ENCODE results near the gene PTPRQ. TPM values are rescaled to one million over a fixed set of nuclear protein-coding genes. Genes with fewer than 3 reads are reported as not detected.

The PTPRQ gene
- polyA plus RNA-seq, 1 donor (not counting 4 experiments of a cell fraction or from before 2014, with no cell fraction given): 0.01 TPM

DNA sequence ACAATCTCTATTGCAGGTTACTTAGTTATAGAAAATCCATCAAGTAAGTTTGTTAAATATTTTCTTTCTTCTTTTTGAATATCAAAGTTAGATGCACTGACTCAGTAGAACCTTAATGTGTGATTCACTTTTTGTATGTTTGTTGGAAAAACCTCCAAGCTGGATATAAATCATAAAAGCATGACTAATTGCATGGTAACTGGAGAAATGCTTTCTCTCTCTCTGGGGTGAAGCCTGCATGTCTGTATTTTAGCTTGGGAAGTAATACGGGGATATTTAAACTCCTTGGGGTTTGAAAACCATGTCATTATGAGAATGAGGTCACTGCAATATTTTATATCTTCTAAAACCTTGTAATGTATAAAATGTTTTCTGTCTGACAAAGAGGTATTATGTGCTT lies 204.8 kb downstream of the PTPRQ start:
- Histone ChIP-seq H3K9me3 (ENCODE audit: control insufficient read depth, low read depth, low read length) (no peaks in the 10 kb centered on the region), H3K27ac (ENCODE audit: control insufficient read depth, insufficient read depth, low read length) (no peak overlapping the region), H3K36me3 (ENCODE audit: control insufficient read depth in 2 of 2, extremely low read depth in 1 of 2, insufficient read depth in 2 of 2, low read length in 2 of 2) (no peaks in the 10 kb centered on the region), H3K27me3 (ENCODE audit: control insufficient read depth, extremely low read depth, insufficient read depth, low read length) (no peaks in the 10 kb centered on the region), H4K20me1 (ENCODE audit: control insufficient read depth, extremely low read depth, insufficient read depth, low read length) (no peaks in the 10 kb centered on the region), H3K79me2 (ENCODE audit: control insufficient read depth, insufficient read depth, low read length) (no peaks in the 10 kb centered on the region), H2AFZ (ENCODE audit: control insufficient read depth, low read length) (no peak overlapping the region), H3K9ac (ENCODE audit: control insufficient read depth, extremely low read depth, insufficient read depth, low read length) (no peak overlapping the region), H3K4me1 (ENCODE audit: control insufficient read depth, extremely low read depth, insufficient read depth, low read length) (no peaks in the 10 kb centered on the region), H3K4me2 (ENCODE audit: control insufficient read depth, extremely low read depth, insufficient read depth, low read depth, low read length) (no peak overlapping the region), H3K9me1 (ENCODE audit: control insufficient read depth, extremely low read depth, insufficient read depth, low read length) (no peaks in the 10 kb centered on the region), H3K4me3 (ENCODE audit: control insufficient read depth in 2 of 3, extremely low read depth in 1 of 3, insufficient read depth in 2 of 3, low read depth in 1 of 3, low read length in 3 of 3) (no peak overlapping the region)
- no peak for DNase-seq (ENCODE audit: low read depth, low spot score)
- dilution Hi-C loops (cut with MboI; ENCODE audit: extremely low pct_ligation_motif_present, low sequenced_read_pairs): no loop called here
- no peak for TF ChIP-seq EZH2 (IDR thresholded peaks at IDR 0.05; ENCODE audit: low read length)
- TF ChIP-seq, protein P1, sequence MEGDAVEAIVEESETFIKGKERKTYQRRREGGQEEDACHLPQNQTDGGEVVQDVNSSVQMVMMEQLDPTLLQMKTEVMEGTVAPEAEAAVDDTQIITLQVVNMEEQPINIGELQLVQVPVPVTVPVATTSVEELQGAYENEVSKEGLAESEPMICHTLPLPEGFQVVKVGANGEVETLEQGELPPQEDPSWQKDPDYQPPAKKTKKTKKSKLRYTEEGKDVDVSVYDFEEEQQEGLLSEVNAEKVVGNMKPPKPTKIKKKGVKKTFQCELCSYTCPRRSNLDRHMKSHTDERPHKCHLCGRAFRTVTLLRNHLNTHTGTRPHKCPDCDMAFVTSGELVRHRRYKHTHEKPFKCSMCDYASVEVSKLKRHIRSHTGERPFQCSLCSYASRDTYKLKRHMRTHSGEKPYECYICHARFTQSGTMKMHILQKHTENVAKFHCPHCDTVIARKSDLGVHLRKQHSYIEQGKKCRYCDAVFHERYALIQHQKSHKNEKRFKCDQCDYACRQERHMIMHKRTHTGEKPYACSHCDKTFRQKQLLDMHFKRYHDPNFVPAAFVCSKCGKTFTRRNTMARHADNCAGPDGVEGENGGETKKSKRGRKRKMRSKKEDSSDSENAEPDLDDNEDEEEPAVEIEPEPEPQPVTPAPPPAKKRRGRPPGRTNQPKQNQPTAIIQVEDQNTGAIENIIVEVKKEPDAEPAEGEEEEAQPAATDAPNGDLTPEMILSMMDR (optimal IDR thresholded peaks at IDR 0.05 in 1 of 3, IDR thresholded peaks at IDR 0.05 in 1 of 3, conservative IDR thresholded peaks at IDR 0.05 in 1 of 3; ENCODE audit: extremely low read depth in 1 of 3, insufficient read depth in 2 of 3, low read length in 3 of 3): no peak
- FAIRE-seq: no peak

DNA sequence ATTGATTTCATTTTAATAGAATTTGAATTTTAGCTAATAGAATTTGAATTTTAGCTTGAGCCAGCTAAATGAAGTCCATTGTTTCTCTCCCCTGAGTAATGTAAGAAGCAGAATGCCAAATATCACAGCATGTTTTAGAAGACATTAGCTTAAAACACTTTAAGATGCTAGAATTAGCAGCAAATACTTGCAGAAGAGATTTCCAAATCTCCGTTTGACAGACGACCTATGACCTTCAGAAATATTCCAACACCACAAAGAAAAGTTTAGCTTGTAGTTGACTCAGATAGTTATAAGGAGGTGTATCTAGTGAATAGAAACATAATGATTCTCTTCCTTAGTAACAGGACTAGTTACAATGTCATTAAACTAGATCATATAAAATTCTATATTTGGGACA lies 211.7 kb downstream of the PTPRQ start:
- H3K4me2 ChIP-seq (ENCODE audit: control insufficient read depth, extremely low read depth, insufficient read depth, low read depth, low read length): no peak overlapping the region
- H4K20me1 ChIP-seq (ENCODE audit: control insufficient read depth, extremely low read depth, insufficient read depth, low read length): no peaks in the 10 kb centered on the region

More for the DNA sequence above, 211.7 kb downstream of the PTPRQ start:
- no peaks in the 10 kb centered on the region for H3K4me1 ChIP-seq (ENCODE audit: control insufficient read depth, extremely low read depth, insufficient read depth, low read length)
- no peak overlapping the region for H3K9ac ChIP-seq (ENCODE audit: control insufficient read depth, extremely low read depth, insufficient read depth, low read length)
- no peaks in the 10 kb centered on the region for H3K9me1 ChIP-seq (ENCODE audit: control insufficient read depth, extremely low read depth, insufficient read depth, low read length)
- H3K9me3 ChIP-seq (ENCODE audit: control insufficient read depth, low read depth, low read length): no peaks in the 10 kb centered on the region
- no peak for FAIRE-seq
- no peak for DNase-seq (ENCODE audit: low read depth, low spot score)
- no peak overlapping the region for H3K4me3 ChIP-seq (ENCODE audit: control insufficient read depth in 2 of 3, extremely low read depth in 1 of 3, insufficient read depth in 2 of 3, low read depth in 1 of 3, low read length in 3 of 3)
- no peaks in the 10 kb centered on the region for H3K79me2 ChIP-seq (ENCODE audit: control insufficient read depth, insufficient read depth, low read length)
- no peaks in the 10 kb centered on the region for H3K36me3 ChIP-seq (ENCODE audit: control insufficient read depth in 2 of 2, extremely low read depth in 1 of 2, insufficient read depth in 2 of 2, low read length in 2 of 2)
- TF ChIP-seq, protein P1 (optimal IDR thresholded peaks at IDR 0.05 in 1 of 3, IDR thresholded peaks at IDR 0.05 in 1 of 3, conservative IDR thresholded peaks at IDR 0.05 in 1 of 3; ENCODE audit: extremely low read depth in 1 of 3, insufficient read depth in 2 of 3, low read length in 3 of 3): no peak
- H2AFZ ChIP-seq (ENCODE audit: control insufficient read depth, low read length): no peak overlapping the region
- no peaks in the 10 kb centered on the region for H3K27me3 ChIP-seq (ENCODE audit: control insufficient read depth, extremely low read depth, insufficient read depth, low read length)
- no peak overlapping the region for H3K27ac ChIP-seq (ENCODE audit: control insufficient read depth, insufficient read depth, low read length)
- dilution Hi-C loops (cut with MboI; ENCODE audit: extremely low pct_ligation_motif_present, low sequenced_read_pairs): no loop called here

Measured in keratinocyte (primary cell).